HepG2 (cell line): ENCODE data around the gene SMC1B. TPM values are rescaled to one million over a fixed set of nuclear protein-coding genes. Genes with fewer than 3 reads are reported as not detected.

Experiments used
- ATAC-seq: fragments of 200-7000 bp; cut with Tn5 transposase; 3 replicates; pipeline ENCODE4 v1.9.1; 2020; ENCODE audit warnings: mild to moderate bottlenecking, moderate library complexity
- BruUV-seq: library from RNA; stranded (reverse); fragments of 400-500 nt; replicated peaks from 2 replicates; lab custom pipeline; 2021; lab: Mats Ljungman, UMichigan
- CTCF ChIA-PET: fragments of 300-600 bp; formaldehyde crosslinking; extraction: SDS; loops from one replicate; lab custom pipeline; 2021; ENCODE audit warnings: low total read pairs, inconsistent platforms, low intra/inter-chr PET ratio; lab: Yijun Ruan, JAX
- POLR2A ChIA-PET: fragments of 350-600 bp; sonication (Branson Sonifier 250); formaldehyde crosslinking; loops from one replicate; lab custom pipeline; 2020; ENCODE audit warnings: antibody characterized with exemption, inconsistent platforms; lab: Yijun Ruan, JAX
- DNase-seq: peaks from one replicate; pipeline ENCODE4 v3.0.0-alpha.2; 2015; ENCODE audit warnings: low spot score
- FAIRE-seq: peaks from 3 replicates; lab custom pipeline; 2011; peaks lifted over from hg19 to GRCh38; lab: Jason Lieb, UNC
- H2AFZ ChIP-seq: one replicate; pipeline ENCODE4 v1.6.1; 2011; ENCODE audit warnings: low read length, inconsistent platforms
- H3K27ac ChIP-seq: fragments of 300-600 bp; 3 replicates; pipeline ENCODE4 v1.8.0; 2011; ENCODE audit warnings: mixed run types, mild to moderate bottlenecking, mixed read lengths, low read length, inconsistent platforms; ENCODE audit not compliant: insufficient read depth; ENCODE audit errors: extremely low read length
- H3K27me3 ChIP-seq, 2 experiments: fragments of 200-600 bp in 1 of 2; 2 replicates in 1 of 2; 3 replicates in 1 of 2; pipeline versions ENCODE4 v1.6.0 to v1.8.0; 2011; ENCODE audit warnings: low read length in 2 of 2, mild to moderate bottlenecking in 2 of 2, moderate library complexity in 2 of 2, inconsistent platforms in 1 of 2; ENCODE audit not compliant: insufficient read depth in 2 of 2, control insufficient read depth in 1 of 2
- H3K36me3 ChIP-seq, 2 experiments: fragments of 200-600 bp in 1 of 2; replicated peaks in 1 of 2; 2 replicates in 1 of 2; 3 replicates in 1 of 2; pipeline versions ENCODE4 v1.5.1 to v1.8.0; 2011; ENCODE audit warnings: low read length in 2 of 2, inconsistent platforms in 1 of 2; ENCODE audit not compliant: insufficient read depth in 2 of 2, control insufficient read depth in 1 of 2
- H3K4me1 ChIP-seq: 2 replicates; pipeline ENCODE4 v1.5.1; 2012; ENCODE audit warnings: low read length, inconsistent platforms; ENCODE audit not compliant: insufficient read depth
- H3K4me2 ChIP-seq: 2 replicates; pipeline ENCODE4 v1.6.0; 2011; ENCODE audit warnings: low read depth, low read length, inconsistent platforms
- H3K4me3 ChIP-seq, 3 experiments: fragments of 200-600 bp in 1 of 3; sonication (generic), shearing (Covaris generic) in 1 of 3; replicated peaks in 1 of 3; 2 replicates each; pipeline ENCODE4 v1.5.1; 2011 to 2016; ENCODE audit warnings: low read length in 3 of 3, inconsistent platforms in 2 of 3, low read depth in 2 of 3, mild to moderate bottlenecking in 2 of 3, control low read depth in 1 of 3, mixed read lengths in 1 of 3; ENCODE audit not compliant: insufficient read depth in 1 of 3
- H3K79me2 ChIP-seq: one replicate; pipeline ENCODE4 v1.6.1; 2011; ENCODE audit warnings: low read length, inconsistent platforms; ENCODE audit not compliant: insufficient read depth
- H3K9ac ChIP-seq: 2 replicates; pipeline ENCODE4 v1.6.0; 2011; ENCODE audit warnings: mild to moderate bottlenecking, low read depth, low read length, inconsistent platforms; ENCODE audit not compliant: insufficient read depth
- H3K9me3 ChIP-seq: 2 replicates; pipeline ENCODE4 v1.5.1; 2012; ENCODE audit warnings: mild to moderate bottlenecking, low read length
- H4K20me1 ChIP-seq: 2 replicates; pipeline ENCODE4 v1.6.0; 2011; ENCODE audit warnings: inconsistent platforms, mild to moderate bottlenecking, low read length, moderate library complexity; ENCODE audit not compliant: insufficient read depth
- ATRX ChIP-seq: sonication (generic); formaldehyde crosslinking; IDR thresholded peaks from 2 replicates; pipeline ENCODE4 v1.4.0; 2020; ENCODE audit warnings: missing genetic modification reagents, borderline replicate concordance
- BHLHE40 ChIP-seq: IDR thresholded peaks from 2 replicates; pipeline ENCODE4 v1.6.1; 2011; ENCODE audit warnings: low read length, improper control_type of control experiment
- MXI1 ChIP-seq: IDR thresholded peaks from 3 replicates; pipeline ENCODE4 v1.6.1; 2012; ENCODE audit warnings: low read depth, low read length, inconsistent platforms, borderline replicate concordance
- NFE2L2 ChIP-seq: fragments of 150-350 bp; IDR thresholded peaks from 2 replicates; pipeline ENCODE4 v1.6.1; 2014; ENCODE audit warnings: low read length
- NRL ChIP-seq: sonication (generic); formaldehyde crosslinking; IDR thresholded peaks from 2 replicates; pipeline ENCODE4 v1.5.0; 2020; ENCODE audit warnings: missing genetic modification reagents, mild to moderate bottlenecking, moderate library complexity, borderline replicate concordance
- SMC3 ChIP-seq: IDR thresholded peaks from 2 replicates; pipeline ENCODE4 v1.6.1; 2011; ENCODE audit warnings: low read length, improper control_type of control experiment
- TP53 ChIP-seq: sonication (generic); formaldehyde crosslinking; conservative IDR thresholded peaks from 2 replicates; pipeline ENCODE4 v1.4.0; 2020; ENCODE audit warnings: missing genetic modification reagents
- ZBTB33 ChIP-seq: sonication (generic); formaldehyde crosslinking; IDR thresholded peaks from 2 replicates; pipeline ENCODE4 v1.4.0; 2020; ENCODE audit warnings: missing genetic modification reagents
- ZNF441 ChIP-seq: sonication (generic); formaldehyde crosslinking; IDR thresholded peaks from 2 replicates; pipeline ENCODE4 v1.7.0; 2021; ENCODE audit warnings: missing genetic modification reagents, borderline replicate concordance
- ZNF773 ChIP-seq: sonication (generic); formaldehyde crosslinking; IDR thresholded peaks from 2 replicates; pipeline ENCODE4 v1.4.0; 2020; ENCODE audit warnings: missing genetic modification reagents, borderline replicate concordance
- WGBS: methylation state at CpG from one replicate; pipeline ENCODE4 v1.1.6; 2017; ENCODE audit warnings: low lambda C conversion rate; 5-methylcytosine and 5-hydroxymethylcytosine counted together
- in situ Hi-C: cut with HindIII; loops from 2 replicates; pipeline ENCODE4 v1.10.0; 2017; ENCODE audit warnings: low pct_unique_long_range_greater_than_20kb; ENCODE audit not compliant: extremely low pct_ligation_motif_present
- intact Hi-C: fragments of 100-400 bp; cut with micrococcal nuclease; formaldehyde crosslinking; loops from one replicate; pipeline ENCODE4 v1.10.0; 2022; ENCODE audit not compliant: unreplicated experiment
- polyA plus RNA-seq, 8 experiments: library from polyadenylated mRNA; depleted of rRNA in 3 of 8; stranded (reverse) in 7 of 8; unstranded in 1 of 8; fragments of >200 nt; fragmentation: Illumina TruSeq in 4 of 8; extraction: Trizol in 4 of 8; gene quantifications; 2 replicates each; pipeline versions ENCODE4 v1.2.1 to v1.2.3, GENCODE V29; 2011 to 2016; ENCODE audit warnings: low read depth in 4 of 8, missing spikeins in 1 of 8, mixed read lengths in 1 of 8; ENCODE audit not compliant: insufficient read depth in 1 of 8
- total RNA-seq, 5 experiments: library from RNA; depleted of rRNA; stranded (reverse); fragments of >200 nt; fragmentation: Illumina TruSeq; extraction: Trizol; gene quantifications; 2 replicates each; pipeline ENCODE4 v1.2.3, GENCODE V29; 2016; ENCODE audit warnings: low read depth in 1 of 5
- TF ChIP-seq, protein P1 (sequence below): sonication (generic); formaldehyde crosslinking; IDR thresholded peaks from 2 replicates; pipeline ENCODE4 v1.5.0; 2020; ENCODE audit warnings: mild to moderate bottlenecking, missing genetic modification reagents, borderline replicate concordance
- TF ChIP-seq, protein P2 (sequence below): sonication (generic); formaldehyde crosslinking; IDR thresholded peaks from 2 replicates; pipeline ENCODE4 v1.5.0; 2020; ENCODE audit warnings: missing genetic modification reagents

The SMC1B gene
- total and polyA plus RNA-seq, 2 of the 13 experiments (the other 11 are each of a cell fraction or from before 2014, with no cell fraction given), result not detected

- TF ChIP-seq NFE2L2, result no peak
- TF ChIP-seq ZBTB33 (CRISPR knock-in tag), result peak; percentile 66
- DNase-seq (no peak), ATAC-seq (no peak), FAIRE-seq (no peak)
- Histone ChIP-seq H3K79me2 (no peaks in the 10 kb centered on the region), H3K27ac (no peak overlapping the region), H2AFZ (no peak overlapping the region), H3K9ac (no peak overlapping the region), H3K27me3 (no peaks in the 10 kb centered on the region; a peak in 1 of 5 replicates), H3K4me1 (peaks cover 10% of the 10 kb centered on the region), H4K20me1 (no peaks in the 10 kb centered on the region), H3K36me3 (no peaks in the 10 kb centered on the region; a peak in 1 of 5 replicates), H3K4me3 (no peak overlapping the region), H3K9me3 (no peaks in the 10 kb centered on the region), H3K4me2 (no peak overlapping the region)
- WGBS, result 87% methylated on average over 6 of the region's 13 CpGs
- ChIA-PET POLR2A (interaction anchor here (0.8 kb wide), 1 partner anchor 23 kb away, joined by 3 read pairs; no protein-coding TSS in a partner anchor), CTCF (no interaction called here)
- no TSS peak for BruUV-seq
- in situ Hi-C loops (no loop called here), intact Hi-C loops (no loop called here)
Observed at GRCh38 chr22:45296628-45297297, 116.6 kb downstream of the SMC1B start.

DNA sequence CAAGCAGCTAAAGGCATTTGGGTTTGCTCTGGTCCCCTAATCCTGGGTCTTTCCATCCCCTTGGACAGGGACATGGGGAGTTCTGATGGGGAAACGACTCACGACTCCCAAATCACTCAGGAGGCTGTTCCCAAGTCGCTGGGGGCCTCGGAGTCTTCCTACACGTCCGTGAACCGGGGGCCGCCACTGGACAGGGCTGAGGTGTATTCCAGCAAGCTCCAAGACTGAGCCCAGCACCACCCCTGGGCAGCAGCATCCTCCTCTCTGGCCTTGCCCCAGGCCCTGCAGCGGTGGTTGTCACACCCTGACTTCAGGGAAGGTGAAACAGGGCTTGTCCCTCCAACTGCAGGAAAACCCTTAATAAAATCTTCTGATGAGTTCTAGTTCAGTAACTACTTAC, 117.9 kb downstream of the SMC1B start:
- intact Hi-C loops, result no loop called here
- H3K4me2 ChIP-seq, result no peak overlapping the region
- FAIRE-seq (no peak), ATAC-seq (no peak)
- peaks cover 11% of the 10 kb centered on the region; the same call in 1 of the 2 replicates for H3K4me1 ChIP-seq
- no peaks in the 10 kb centered on the region; a peak in 1 of 5 replicates for H3K36me3 ChIP-seq
- H3K27ac ChIP-seq, result no peak overlapping the region
- no peak overlapping the region for H2AFZ ChIP-seq
- TF ChIP-seq SMC3, result no peak
- no peak for TF ChIP-seq ZNF441 (CRISPR knock-in tag)
- TF ChIP-seq ATRX, result no peak
- TF ChIP-seq, protein P1, sequence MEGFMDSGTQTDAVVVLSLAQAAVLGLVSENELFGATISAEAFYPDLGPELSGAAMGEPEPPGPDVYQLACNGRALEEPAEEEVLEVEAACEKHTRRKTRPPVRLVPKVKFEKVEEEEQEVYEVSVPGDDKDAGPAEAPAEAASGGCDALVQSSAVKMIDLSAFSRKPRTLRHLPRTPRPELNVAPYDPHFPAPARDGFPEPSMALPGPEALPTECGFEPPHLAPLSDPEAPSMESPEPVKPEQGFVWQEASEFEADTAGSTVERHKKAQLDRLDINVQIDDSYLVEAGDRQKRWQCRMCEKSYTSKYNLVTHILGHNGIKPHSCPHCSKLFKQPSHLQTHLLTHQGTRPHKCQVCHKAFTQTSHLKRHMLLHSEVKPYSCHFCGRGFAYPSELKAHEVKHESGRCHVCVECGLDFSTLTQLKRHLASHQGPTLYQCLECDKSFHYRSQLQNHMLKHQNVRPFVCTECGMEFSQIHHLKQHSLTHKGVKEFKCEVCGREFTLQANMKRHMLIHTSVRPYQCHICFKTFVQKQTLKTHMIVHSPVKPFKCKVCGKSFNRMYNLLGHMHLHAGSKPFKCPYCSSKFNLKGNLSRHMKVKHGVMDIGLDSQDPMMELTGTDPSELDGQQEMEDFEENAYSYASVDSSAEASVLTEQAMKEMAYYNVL, result no peak
- TF ChIP-seq, protein P2, sequence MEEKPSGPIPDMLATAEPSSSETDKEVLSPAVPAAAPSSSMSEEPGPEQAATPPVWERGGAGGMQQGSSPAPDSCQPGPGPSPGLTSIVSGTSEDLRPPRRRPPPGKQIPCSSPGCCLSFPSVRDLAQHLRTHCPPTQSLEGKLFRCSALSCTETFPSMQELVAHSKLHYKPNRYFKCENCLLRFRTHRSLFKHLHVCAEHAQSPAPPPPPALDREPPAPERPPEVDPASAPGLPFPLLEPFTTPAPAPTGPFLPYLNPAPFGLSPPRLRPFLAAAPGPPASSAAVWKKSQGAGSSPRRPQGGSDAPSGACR, result no peak
- TF ChIP-seq NRL, result no peak
- TF ChIP-seq ZNF773 (CRISPR knock-in tag), result no peak
- no peak for TF ChIP-seq TP53 (CRISPR knock-in tag)
- no peak for TF ChIP-seq MXI1
- no peak for TF ChIP-seq BHLHE40
- TF ChIP-seq, all 625 proteins: peak for 0
- no peak overlapping the region for H3K9ac ChIP-seq
- POLR2A ChIA-PET, result no interaction called here
- no peak for DNase-seq
- CTCF ChIA-PET, result no interaction called here
- no peak overlapping the region for H3K4me3 ChIP-seq
- no peaks in the 10 kb centered on the region for H3K9me3 ChIP-seq
- H3K27me3 ChIP-seq, result no peaks in the 10 kb centered on the region; a peak in 1 of 5 replicates
- H4K20me1 ChIP-seq, result no peaks in the 10 kb centered on the region
- no TSS peak for BruUV-seq
- 80% methylated on average over 1 of the region's 9 CpGs for WGBS
- in situ Hi-C loops, result no loop called here
- H3K79me2 ChIP-seq, result no peaks in the 10 kb centered on the region
